CD4-positive, alpha-beta T cell treated with Interleukin-15 for 1 hour (primary cell): ENCODE data around the gene LRP2.
"Not testable (repeated sequence)": the region's sequence is repeated elsewhere in the genome, so short reads cannot be mapped to it uniquely, and the experiment has no call there.

ENCODE experiments used
- DNase-seq: peaks from one replicate; pipeline ENCODE4 v3.0.0-alpha.2; 2020

The LRP2 gene

DNA sequence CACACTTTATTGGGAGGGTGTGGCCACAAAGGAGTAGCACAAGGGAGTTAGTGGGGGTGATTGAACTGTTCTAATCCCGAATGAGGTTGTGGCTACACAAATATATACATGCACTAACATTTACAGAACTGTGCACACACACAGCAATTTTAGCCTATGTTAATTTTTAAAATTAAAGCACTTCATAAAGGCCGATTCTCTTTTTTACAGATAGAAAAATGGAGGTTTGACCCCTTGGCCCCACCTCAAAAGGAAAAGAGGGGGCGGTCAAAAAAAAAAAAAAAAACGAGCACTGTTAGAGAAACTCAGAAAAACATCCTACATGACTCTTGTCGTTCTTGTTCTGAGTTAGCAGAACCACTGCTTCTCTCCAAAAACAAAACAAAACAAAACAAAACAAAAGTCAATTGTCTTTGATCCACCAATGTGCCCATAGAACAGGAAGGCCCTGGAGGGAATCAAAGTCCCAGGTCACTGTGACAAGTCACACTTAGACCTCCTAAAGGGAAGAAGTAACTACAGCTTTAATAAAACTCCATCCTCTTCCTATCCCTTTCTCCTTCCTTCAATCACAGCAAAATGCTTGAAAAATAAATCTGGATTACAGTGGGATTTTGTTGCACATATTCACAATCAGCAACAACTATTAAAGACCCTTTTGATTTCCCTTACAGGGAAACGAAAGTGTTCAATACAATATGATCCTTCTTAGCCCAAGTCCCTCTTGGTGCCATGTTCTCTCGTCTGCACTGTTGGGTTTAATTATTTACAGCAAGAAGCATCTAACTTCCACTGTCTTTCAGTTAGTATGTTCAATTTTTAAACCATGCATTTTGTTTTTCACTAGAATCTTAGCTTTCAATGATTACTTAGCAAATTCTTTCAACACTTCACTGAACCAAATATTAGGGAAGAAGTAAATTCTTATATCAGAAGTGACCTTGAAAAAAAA is 16.6 kb downstream of the LRP2 start:
- DNase-seq, result no peak

DNA sequence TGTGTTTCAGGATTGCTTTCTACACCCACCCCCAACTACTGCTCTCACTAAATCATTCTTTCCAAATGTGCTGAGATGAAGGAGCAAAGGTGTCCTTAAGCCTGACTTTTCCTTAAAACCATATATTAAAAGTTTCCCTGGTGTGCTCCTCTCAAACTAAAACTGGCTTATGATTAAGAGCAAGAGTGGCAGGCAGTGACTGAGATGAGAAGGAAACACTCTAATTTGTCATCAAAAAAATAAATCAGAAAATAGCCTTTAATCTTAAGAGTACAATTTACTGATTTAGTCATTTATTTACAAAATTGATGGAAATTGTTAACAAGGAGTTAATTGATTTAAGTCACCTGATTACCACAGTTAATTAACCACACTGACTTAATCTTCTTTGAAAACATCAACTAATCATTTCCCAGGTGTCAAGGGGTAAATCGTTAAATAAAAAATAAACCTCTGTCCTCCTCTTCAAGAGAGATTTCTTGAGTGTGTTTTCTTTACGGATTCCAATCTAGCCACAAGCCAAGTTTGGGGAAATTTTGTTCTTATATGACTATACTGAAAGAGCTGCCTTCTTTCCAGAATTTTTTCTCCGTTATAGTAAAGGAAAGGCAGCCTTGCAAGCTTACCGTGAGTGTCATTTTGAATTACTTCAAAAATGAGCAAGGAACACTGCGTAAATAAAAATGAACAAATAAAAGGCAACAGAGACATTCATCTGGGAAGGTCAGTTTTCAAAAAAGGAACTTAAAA is 17.4 kb downstream of the LRP2 start:
- DNase-seq, result no peak

DNA sequence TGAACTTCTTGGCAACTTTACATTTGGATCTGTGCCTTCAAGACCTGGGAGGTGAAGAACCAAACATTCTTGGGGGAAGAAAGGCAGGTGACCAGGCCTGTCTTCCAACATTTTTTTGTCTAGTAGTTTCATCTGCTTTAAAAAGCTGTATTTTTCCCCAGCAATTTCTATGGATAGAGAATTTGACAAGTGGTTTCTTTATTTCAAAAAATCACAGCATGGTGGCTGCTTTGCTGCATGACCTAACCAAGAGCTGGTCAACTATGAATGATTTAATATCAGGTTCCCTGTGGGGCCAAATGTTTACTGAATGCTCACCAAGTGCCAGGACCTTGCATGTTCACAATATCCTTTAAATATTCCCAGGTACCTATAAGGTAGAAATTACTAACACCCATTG is 19.1 kb downstream of the LRP2 start:
- DNase-seq, result no peak

DNA sequence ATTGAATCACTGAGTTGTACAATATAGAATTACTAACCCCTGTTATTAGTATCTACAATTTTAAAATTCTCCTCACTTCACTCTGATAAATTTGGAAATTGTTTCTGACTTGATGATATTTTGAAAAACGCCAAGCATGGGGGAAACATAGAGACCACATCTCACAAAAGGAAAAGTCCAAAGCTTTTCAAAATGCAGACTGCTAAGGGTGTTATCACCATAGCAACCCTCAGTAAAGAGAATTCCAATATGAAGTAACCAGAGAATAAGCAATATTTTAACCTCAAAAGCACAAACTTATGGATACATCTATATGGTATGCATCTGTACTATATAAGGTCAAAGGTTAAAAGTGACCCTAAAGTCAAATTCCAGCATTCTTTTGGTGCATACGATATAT is 22.7 kb downstream of the LRP2 start:
- DNase-seq, result no peak

DNA sequence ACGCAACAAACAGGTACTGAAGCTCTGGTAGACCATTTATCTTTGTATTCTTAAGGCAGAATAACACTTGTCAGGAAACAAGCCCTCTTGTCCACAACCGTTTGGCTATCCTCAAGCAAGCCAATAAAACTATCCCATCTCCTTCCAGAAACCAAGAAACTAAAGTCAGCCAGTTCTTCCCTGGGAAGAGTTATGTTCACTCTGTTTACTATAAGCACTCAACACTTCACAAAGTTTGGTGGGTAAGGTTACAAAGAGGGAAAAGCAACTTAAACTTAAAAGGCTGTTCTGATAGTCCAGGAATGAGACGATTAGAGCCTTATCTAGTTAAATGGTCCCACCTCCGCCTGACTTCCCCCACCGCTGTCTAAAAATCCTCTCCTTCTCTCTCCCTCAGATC is 25.6 kb downstream of the LRP2 start:
- DNase-seq, result no peak

DNA sequence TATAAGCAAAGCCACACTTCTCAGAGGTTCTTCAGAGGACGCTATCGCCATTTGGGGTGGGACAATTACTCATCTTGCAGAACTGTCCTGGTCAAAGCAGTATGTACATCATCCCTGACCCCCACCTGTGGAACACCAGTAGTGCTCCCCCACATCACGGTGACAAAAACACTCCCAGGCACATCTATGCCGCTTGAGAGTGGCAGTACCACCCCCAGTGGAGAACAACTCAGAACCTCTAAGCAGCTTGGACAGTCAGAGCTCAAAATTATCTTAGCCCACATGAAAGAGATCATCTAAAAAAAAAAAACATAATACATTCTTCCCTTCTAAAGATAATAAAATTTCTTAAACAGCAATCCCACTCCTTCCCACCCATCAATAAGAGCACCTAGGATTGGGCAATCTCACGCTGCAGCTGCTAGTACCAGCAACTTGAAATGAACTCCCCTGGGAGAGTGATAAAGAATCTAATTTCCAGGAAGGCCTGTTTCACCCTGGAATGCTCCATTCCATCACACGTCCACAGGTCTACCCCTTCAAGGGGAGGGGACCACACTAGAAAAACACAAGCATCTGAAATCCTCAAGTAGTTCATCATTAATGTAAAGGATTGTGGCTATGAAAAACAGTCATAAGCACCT is 31.7 kb downstream of the LRP2 start:
- DNase-seq, result no peak

DNA sequence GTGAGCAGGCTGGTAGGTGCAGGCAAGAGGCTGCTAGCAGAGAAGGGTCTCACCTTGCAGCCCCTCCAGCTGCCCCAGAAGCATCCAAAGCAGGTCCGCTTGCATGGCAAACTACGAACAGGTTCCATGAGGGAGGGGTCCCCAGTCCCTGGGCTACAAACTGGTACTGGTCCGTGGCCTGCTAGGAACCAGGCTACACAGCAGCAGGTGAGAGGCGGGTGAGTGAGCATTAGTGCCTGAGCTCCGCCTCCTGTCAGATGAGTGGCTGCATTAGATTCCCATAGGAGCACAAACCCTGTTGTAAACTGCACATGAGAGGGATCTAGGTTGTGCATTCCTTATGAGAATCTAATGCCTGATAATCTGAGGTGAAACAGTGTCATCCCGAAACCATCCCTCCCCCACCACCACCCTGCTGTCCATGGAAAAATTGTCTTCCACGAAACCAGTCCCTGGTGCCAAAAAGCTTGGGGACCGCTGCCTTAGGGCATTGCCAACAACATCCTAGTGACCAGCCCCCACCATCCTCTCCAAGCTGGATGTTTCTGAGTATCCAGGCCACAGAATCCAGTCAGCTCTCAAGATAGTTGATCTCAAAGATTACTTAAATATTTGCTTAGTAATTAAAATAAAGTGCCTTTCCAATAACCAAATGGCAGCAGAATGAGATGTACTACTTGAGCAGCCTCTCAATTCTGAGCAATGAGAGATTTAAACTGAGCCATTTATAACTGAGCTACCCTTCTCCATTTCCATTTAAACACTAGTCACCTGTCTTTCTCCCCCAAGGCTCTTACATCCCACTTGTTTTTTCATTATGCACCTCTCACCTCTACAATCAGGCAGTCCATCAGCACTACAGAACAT is 32.4 kb downstream of the LRP2 start:
- no peak for DNase-seq

DNA sequence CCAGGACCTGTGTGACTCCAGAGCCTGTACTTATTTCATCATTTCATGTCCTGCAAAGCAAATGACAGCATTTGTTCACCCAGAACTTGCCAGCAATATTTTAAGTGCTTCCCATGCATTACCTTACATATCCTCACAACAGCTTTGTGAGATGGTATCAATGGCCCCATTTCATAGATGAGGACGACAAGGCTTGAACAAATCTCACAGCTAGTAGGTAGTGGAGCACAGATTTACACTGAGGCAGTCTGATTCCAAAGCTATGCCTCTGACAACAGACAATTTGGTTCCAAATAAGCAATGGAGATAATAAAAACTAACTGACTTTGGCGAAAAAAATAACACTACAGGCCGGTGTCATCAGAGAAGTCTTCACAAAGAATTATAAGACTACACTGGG is 33.5 kb downstream of the LRP2 start:
- DNase-seq, result no peak

DNA sequence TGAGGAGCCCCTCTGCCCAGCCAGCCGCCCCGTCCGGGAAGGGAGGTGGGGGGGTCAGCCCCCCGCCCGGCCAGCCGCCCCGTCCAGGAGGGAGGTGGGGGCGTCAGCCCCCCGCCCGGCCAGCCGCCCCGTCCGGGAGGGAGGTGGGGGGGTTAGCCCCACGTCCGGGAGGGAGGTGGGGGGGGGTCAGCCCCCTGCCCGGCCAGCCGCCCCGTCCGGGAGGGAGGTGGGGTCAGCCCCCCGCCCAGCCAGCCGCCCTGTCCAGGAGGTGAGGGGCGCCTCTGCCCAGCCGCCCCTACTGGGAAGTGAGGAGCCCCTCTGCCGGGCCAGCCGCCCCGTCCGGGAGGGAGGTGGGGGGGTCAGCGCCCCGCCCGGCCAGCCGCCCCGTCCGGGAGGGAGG is 34.5 kb downstream of the LRP2 start:
- not testable (repeated sequence) for DNase-seq

DNA sequence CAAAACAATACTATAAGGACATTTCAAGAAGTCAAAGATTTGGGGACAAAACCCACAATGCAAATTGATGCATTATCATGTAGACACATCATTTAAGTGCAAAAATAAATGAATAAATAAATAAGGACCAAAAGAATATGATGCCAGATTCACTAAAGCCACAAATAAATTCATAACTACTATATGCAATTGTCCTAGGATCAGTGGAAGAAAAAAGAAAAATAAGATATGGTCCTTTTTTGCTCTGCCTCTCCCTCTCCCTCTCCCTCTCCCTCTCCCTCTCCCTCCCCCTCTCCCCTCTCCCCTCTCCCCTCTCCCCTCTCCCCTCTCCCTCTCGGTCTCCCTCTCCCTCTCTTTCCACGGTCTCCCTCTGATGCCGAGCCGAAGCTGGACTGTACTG is 36.4 kb downstream of the LRP2 start:
- not testable (repeated sequence) for DNase-seq

DNA sequence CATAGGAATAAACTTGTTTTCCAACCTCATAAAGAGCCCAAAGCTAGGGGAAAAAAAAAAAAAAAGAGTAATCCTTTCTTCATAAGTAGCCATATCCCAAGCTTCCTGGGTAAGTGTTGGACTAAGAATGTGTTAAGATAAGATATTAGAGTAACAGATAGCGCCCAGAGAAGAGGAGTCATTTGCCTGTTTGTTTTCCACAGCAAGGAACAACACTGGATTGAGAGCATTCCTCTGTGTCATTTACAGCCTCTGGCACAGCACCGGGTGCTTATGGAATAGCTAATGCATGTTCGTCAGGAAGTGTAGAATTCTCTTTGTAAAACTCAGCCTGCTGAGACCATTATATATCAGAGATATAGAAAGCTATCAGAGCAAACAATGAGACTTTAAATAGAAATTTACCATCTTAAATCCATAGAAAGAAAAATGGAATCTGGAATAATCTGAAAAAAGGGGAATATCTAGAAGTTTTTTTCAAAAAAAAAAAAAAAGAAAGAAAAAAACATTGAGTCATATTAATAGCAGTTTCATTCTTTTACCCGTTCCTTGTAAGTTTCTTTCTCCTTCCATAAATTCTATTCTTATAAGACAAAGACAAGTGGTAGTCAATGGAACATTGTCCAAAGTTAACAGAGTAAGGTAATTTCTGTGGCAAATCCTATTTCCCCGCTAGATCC is 37.6 kb downstream of the LRP2 start:
- no peak for DNase-seq

DNA sequence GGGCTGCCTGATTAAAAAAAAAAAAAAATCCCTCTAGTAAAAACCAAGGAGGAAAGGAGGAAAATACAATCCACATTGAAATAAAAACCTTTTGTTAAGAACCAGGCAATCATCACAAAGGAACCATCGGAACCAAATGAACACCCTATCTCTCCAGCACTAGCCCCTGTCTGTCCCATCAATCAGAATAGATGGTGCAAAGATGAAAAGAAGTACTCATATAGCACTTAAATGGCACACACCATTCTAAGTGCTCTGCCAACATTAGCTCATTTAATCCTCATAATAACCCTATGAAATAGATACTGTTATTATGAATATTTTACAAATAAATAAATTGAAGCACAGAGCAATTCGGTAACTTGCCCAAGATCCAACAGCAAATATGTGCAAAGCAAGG is 38.5 kb downstream of the LRP2 start:
- no peak for DNase-seq

DNA sequence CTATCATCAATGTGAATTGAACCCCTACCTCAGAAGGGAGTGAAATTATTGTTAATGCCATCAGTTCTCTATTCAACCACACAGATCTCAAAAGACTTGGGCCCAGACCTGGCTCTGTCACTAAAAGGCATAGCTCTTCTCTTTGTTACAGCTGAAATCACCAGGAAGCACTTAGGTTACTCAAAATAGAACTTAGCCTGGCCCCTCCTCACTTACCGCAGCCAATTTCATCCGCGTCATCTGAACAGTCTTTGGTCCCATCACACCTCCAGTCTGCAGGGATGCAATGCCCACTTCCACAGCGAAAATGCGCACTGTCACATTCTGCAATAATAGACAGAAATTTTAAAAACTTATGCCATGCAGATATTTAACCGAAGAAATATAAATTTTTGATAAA is 41.8 kb downstream of the LRP2 start:
- DNase-seq, result no peak

DNA sequence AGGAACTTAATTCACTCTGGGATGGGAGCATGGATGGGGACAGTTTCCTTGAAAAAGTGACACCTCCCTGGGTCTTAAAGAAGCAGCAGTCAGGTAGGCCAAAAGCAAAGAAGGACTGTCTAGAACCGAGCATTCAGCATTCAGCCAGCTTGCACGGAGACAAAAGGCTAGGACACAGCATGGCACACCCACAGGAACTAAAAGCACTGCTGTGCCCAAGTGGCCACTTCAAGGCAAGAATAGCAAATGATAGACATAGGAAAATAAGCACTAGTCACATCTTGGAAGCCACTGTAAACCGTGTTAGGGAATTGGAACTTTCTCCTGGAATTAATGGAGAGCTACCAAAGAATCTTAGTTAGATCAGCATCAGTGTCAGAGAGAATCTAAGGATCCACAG is 47.0 kb downstream of the LRP2 start:
- no peak for DNase-seq

DNA sequence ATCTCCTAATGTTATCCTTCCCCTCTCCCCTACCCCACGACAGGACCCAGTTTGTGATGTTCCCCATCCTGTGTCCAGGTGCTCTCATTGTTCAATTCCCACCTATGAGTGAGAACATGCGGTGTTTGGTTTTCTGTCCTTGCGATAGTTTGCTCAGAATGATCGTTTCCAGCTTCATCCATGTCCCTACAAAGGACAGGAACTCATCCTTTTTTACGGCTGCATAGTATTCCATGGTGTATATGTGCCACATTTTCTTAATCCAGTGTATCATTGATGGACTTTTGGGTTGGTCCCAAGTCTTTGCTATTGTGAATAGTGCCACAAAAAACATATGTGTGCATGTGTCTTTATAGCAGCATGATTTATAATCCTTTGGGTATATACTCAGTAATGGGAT is 54.0 kb downstream of the LRP2 start:
- DNase-seq, result not testable (repeated sequence)

DNA sequence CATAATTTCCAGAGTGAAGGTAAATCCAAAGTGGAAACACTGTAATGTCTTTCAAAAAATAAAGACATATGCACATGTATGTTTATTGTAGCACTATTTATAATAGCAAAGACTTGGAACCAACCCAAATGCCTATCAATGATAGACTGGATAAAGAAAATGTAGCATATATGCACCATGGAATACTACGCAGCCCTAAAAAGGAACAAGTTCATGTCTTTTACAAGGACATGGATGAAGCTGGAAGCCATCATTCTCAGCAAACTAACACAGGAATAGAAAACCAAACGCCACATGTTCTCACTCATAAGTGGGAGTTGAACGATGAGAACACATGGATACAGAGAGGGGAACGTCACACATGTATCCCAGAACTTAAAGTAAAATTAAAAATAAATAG is 57.6 kb downstream of the LRP2 start:
- DNase-seq, result not testable (repeated sequence)

DNA sequence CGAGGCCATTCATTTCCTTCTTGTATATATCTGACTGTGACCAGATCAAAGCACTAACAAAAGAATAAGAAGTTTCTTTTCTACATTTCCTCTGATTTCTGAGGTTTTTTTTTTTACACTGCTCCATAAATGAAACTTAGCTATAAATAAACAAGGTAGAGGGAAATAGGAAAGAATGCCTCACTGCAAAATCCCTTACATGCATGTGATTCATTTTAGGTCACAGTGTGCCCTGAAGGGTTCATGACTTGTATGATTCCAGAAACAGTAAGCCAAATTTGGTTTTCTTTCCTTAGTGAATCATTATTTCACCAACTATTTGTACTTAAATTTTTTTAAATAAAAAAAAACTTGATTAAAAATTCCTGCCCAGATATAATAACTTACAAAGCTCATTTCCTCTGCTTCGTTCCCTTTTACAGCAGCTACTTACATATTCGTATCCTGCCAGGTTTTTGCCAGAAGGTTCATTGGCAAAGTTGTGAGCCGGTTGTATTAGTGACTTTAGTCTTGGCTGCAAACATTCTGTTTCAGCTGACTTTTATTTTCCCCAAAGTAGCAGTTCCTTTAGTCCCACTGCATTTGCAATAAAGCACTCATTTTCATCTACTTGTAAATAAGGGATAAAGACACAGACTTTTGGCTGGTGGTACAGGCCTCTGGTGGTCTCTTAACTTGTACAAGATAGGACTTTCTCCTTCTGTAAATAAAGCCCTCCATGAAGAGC is 58.6 kb downstream of the LRP2 start:
- no peak for DNase-seq

DNA sequence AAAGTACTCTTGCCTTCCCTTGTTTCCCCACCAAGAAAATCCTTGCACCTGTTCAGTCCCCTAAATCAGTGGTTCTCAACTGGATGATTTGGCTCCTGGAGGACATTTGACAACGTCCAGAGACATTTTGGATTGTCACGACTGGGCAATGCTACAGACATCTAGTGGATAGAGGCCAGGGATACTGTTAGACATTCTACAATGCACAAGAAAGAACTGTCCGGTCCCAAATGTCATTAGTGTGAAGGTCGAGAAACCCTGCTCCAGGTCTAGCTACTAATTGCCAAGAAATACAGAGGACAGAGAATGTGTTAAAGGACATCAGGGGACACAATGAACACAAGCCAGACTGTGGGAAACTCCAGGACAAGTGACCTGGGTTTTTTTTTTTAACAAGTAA is 60.0 kb downstream of the LRP2 start:
- no peak for DNase-seq

DNA sequence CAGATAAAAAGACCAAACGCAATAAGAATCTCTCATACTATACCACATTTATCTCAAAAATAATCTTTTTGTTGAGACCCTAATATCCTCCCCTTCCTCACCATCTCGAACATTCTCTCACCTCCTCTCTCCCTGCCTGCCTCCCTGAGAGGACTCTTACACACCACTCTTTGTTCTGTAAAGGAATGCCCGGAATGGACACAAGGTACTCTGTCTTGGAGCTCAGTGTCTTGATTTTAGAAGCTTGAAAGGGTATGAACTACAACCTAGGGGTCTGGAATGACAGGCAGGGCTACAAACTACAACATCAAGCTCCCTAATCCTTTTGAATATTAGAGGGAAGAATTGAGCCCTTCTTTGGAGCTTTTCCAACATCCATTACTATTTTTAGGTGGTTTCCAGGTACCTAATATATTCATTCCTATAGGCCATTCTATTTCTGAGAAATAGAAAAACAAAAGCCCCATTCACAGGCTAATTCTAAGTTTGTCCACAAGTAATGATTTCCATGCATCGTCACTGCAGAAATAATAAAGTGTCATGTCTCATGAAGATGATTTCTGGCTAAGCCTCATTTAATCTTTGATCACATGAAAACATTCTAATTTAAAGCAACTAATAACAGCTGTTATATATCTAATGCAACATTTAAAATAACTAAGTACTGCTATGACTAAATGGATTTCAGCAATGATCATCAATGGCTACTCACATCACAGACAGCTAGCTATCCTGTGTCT is 60.6 kb downstream of the LRP2 start:
- DNase-seq, result no peak

DNA sequence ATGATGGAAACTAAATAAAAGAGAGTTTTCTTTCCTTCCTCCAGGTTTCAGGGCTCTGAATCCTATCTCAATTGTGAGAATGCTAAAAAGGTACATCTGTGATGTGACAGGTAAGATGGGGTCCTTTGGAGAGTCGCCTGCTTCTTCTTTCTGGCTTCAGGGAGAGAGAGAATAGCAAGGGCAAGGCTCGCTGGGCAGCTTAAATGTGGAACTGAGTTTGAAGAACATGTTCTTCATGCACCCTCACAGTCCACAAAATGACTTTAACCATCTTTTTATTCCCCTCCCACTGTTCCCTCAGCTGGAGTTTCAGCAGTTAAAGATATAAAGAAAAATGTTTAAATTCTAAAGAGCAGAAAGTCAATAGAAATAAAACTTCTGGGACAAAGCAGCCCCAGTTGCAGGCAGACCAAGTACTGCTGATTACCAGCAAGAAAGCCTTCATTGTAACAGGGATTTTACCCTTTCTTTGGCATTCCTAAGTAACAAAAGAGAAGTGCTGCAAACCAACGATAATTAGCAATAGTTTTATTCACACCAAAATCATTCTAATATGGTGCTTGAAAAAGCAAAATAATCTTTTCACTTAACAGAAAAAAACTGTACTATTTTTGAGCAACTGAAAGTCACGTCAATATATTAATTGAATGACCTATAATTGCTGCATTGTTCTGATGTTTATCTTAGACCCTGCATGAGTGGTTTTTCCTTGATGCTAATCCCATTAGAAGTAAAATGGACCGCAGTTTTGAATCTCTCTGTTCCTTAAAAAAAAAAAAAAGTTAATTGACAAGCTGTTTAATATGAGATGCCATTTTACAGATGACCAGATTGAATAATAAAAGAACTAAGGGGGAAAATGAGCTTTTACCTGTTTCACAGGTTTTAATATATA is 61.5 kb downstream of the LRP2 start:
- no peak for DNase-seq
